Measurements from ENCODE around the gene PAPOLA.

DNA sequence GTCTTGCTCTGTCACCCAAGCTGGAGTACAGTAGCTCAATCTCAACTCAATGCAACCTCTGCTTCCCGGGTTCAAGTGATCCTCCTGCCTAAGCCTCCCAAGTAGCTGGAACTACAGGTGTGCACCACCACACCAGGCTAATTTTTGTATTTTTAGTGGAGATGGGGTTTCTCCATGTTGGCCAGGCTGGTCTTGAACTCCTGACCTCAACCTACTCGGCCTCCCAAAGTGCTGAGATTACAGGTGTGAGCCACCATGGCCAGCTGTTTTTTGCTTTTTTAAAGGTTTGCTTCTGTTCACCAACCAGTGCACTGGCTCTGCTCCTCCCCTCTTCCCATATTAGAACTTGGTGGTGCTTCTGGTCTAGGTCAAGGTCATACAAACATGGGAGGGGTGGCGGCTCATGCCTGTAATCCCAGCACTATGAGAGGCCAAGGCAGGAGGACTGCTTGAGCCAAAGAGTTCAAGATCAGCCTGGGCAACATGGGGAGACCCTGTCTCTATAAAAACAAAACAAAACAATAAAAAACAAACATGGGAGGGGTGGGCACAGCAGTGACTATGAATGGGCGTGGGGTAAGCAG, 20.4 kb upstream of the PAPOLA start:
- TF ChIP-seq ZFX (IDR thresholded peaks at IDR 0.05) = no peak
- TF ChIP-seq, protein P1, sequence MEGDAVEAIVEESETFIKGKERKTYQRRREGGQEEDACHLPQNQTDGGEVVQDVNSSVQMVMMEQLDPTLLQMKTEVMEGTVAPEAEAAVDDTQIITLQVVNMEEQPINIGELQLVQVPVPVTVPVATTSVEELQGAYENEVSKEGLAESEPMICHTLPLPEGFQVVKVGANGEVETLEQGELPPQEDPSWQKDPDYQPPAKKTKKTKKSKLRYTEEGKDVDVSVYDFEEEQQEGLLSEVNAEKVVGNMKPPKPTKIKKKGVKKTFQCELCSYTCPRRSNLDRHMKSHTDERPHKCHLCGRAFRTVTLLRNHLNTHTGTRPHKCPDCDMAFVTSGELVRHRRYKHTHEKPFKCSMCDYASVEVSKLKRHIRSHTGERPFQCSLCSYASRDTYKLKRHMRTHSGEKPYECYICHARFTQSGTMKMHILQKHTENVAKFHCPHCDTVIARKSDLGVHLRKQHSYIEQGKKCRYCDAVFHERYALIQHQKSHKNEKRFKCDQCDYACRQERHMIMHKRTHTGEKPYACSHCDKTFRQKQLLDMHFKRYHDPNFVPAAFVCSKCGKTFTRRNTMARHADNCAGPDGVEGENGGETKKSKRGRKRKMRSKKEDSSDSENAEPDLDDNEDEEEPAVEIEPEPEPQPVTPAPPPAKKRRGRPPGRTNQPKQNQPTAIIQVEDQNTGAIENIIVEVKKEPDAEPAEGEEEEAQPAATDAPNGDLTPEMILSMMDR (conservative IDR thresholded peaks at IDR 0.05) = no peak

Measured in C4-2B (cell line).